ENCODE data around the gene ROR1.

- no peak for TF ChIP-seq CTCF (conservative IDR thresholded peaks at IDR 0.05; ENCODE audit: low read length)
- no peak for TF ChIP-seq EZH2phosphoT487 (IDR thresholded peaks at IDR 0.05; ENCODE audit: borderline replicate concordance, low read depth, low read length)
Measured at GRCh38 chr1:63884486-63884885, 110.7 kb downstream of the ROR1 start.

Data from OCI-LY7 (cell line).